Progenitor cell of endocrine pancreas (in vitro differentiated cells): ENCODE measurements around the gene LIPG. TPM values are rescaled to one million over a fixed set of nuclear protein-coding genes. Genes with fewer than 3 reads are reported as not detected.

Source experiments
- DNase-seq: peaks from one replicate; pipeline ENCODE4 v3.0.0; 2021; ENCODE audit warnings: low spot score; ENCODE audit not compliant: unreplicated experiment
- H3K27ac Mint-ChIP-seq: 2 replicates; pipeline ENCODE4 v1.8.0; 2021; ENCODE audit warnings: mild to moderate bottlenecking, moderate library complexity, mixed read lengths
- H3K27me3 Mint-ChIP-seq: 2 replicates; pipeline ENCODE4 v1.8.0; 2021; ENCODE audit warnings: mixed read lengths
- H3K36me3 Mint-ChIP-seq: 2 replicates; pipeline ENCODE4 v1.8.0; 2022; ENCODE audit warnings: mixed read lengths; ENCODE audit not compliant: insufficient read depth
- H3K4me1 Mint-ChIP-seq: 2 replicates; pipeline ENCODE4 v1.8.0; 2021; ENCODE audit warnings: low read depth, mixed read lengths
- H3K4me3 Mint-ChIP-seq: 2 replicates; pipeline ENCODE4 v1.8.0; 2021; ENCODE audit warnings: low read depth, mild to moderate bottlenecking, moderate library complexity, mixed read lengths
- H3K9me3 Mint-ChIP-seq: 2 replicates; pipeline ENCODE4 v1.8.0; 2021; ENCODE audit warnings: low read depth, mixed read lengths
- CTCF ChIP-seq: fragments of 200-600 bp; sonication (generic); IDR thresholded peaks from one replicate; pipeline ENCODE4 v1.5.0; 2021; ENCODE audit warnings: antibody characterized with exemption, mild to moderate bottlenecking; ENCODE audit not compliant: unreplicated experiment
- total RNA-seq: library from RNA; stranded (reverse); gene quantifications from 2 replicates; pipeline ENCODE4 v1.2.1, GENCODE V29; 2021

LIPG gene
- total RNA-seq, 1 donor from 2014 or later: 34.4 TPM

GRCh38 chr18:49524951-49525350, 36.9 kb upstream of the LIPG start:
- Mint-ChIP-seq H3K36me3 (no peaks in the 10 kb centered on the region), H3K9me3 (no peaks in the 10 kb centered on the region), H3K27ac (no peak overlapping the region), H3K27me3 (no peaks in the 10 kb centered on the region), H3K4me1 (peaks cover 28% of the 10 kb centered on the region), H3K4me3 (no peak overlapping the region)
- no peak for TF ChIP-seq CTCF
- no peak for DNase-seq

DNA sequence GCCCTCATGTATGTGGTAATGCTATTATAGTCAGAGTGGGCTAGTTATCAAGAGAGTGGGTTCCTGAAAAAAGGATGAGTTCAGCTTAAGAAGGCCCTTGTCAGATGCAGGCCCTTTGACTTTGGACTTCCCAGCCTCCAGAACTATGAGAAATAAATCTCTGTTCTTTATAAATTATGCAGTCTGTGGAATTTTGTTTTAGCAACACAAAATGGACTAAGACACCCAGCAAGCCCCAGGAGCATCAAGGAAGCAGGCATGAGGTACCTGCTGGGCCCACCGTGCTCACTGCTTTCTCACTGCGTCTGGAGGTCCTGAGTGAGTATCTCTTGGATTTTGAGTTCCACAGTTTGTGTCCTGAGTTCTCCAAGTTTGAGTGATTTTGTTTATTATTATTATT, 35.9 kb upstream of the LIPG start:
- Mint-ChIP-seq H3K4me3 (no peak overlapping the region), H3K9me3 (peaks cover 4% of the 10 kb centered on the region), H3K4me1 (peaks cover 25% of the 10 kb centered on the region), H3K27ac (no peak overlapping the region), H3K36me3 (no peaks in the 10 kb centered on the region), H3K27me3 (no peaks in the 10 kb centered on the region)
- DNase-seq: no peak
- no peak for TF ChIP-seq CTCF

GRCh38 chr18:49527631-49528327, 34.1 kb upstream of the LIPG start:
- H3K27ac Mint-ChIP-seq: no peak overlapping the region
- H3K9me3 Mint-ChIP-seq: peaks cover 7% of the 10 kb centered on the region
- DNase-seq: no peak
- no peak for TF ChIP-seq CTCF
- H3K36me3 Mint-ChIP-seq: no peaks in the 10 kb centered on the region
- H3K4me3 Mint-ChIP-seq: no peak overlapping the region
- no peaks in the 10 kb centered on the region for H3K27me3 Mint-ChIP-seq
- H3K4me1 Mint-ChIP-seq: peaks cover 30% of the 10 kb centered on the region

DNA sequence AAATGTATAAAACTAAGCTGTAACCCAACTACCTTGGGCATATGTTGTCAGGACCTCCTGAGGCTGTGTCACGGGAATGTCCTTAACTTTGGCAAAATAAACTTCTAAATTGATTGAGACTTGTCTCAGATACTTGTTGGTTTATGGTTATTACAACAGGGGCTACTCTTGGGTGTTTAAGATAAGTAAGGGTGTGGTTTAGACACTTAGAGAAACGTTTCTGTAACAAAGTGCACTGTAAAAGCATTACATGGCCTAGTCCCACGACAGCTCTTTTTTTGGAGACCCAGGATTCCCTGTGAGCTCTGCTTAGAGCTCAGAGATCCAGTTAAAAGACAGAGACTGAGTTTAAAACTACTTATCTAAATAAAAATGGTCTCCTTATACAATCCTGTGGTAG, 32.3 kb upstream of the LIPG start:
- H3K36me3 Mint-ChIP-seq: no peaks in the 10 kb centered on the region
- no peak overlapping the region for H3K27ac Mint-ChIP-seq
- H3K4me1 Mint-ChIP-seq: peaks cover 25% of the 10 kb centered on the region
- no peak for TF ChIP-seq CTCF
- H3K4me3 Mint-ChIP-seq: no peak overlapping the region
- no peak for DNase-seq
- H3K9me3 Mint-ChIP-seq: peaks cover 7% of the 10 kb centered on the region
- no peaks in the 10 kb centered on the region for H3K27me3 Mint-ChIP-seq

DNA sequence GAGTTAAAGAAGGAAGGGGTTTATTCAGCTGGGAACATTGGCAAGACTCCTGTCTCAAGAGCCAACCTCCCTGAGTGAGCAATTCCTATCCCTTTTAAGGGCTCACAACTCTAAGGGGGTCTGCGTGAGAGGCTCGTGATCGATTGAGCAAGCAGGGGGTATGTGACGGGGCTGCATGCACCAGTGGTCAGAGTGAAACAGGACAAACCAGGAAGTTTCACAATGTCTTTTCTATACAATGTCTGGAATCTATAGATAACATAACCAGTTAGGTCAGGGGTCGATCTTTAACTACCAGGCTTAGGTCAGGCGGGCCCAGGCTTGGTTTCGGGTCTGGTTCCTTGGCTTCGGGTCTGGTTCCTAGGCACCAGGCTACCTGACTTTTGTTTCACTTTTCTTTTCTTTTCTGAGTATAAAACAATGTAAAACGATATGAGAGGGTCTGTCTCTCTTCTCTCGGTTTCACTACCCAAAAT, 30.1 kb upstream of the LIPG start:
- H3K27me3 Mint-ChIP-seq: no peaks in the 10 kb centered on the region
- peaks cover 25% of the 10 kb centered on the region for H3K4me1 Mint-ChIP-seq
- no peak for DNase-seq
- H3K36me3 Mint-ChIP-seq: peaks cover 1% of the 10 kb centered on the region
- H3K4me3 Mint-ChIP-seq: no peak overlapping the region
- peaks cover 10% of the 10 kb centered on the region for H3K9me3 Mint-ChIP-seq
- TF ChIP-seq CTCF: no peak
- peak overlapping the region; percentile 49 for H3K27ac Mint-ChIP-seq
